Right atrium auricular region (tissue), 2 donors: ENCODE results near the gene ULK4. TPM values are rescaled to one million over a fixed set of nuclear protein-coding genes. Genes with fewer than 3 reads are reported as not detected.
"Not testable (repeated sequence)": the region's sequence is repeated elsewhere in the genome, so short reads cannot be mapped to it uniquely, and the experiment has no call there.

Experiments
- DNase-seq: peaks from one replicate; pipeline ENCODE4 v3.0.0-alpha.2; 2019; ENCODE audit warnings: low spot score
- H3K27ac ChIP-seq, 2 donors: fragments of 200-600 bp; sonication (generic); 1 replicate in 1 of 2; 2 replicates in 1 of 2; pipeline ENCODE4 v1.5.1; 2016 to 2019
- H3K27me3 ChIP-seq, 2 donors: fragments of 200-600 bp; sonication (generic); one replicate each; pipeline versions ENCODE4 v1.5.1 to v1.6.0; 2017 to 2019
- H3K36me3 ChIP-seq: fragments of 200-600 bp; sonication (generic); one replicate; pipeline ENCODE4 v1.5.1; 2016
- H3K4me1 ChIP-seq, 2 donors: fragments of 200-600 bp; sonication (generic); one replicate each; pipeline versions ENCODE4 v1.5.1 to v1.6.0; 2017 to 2019
- H3K4me3 ChIP-seq, 2 donors: fragments of 200-600 bp; sonication (generic); 1 replicate in 1 of 2; 2 replicates in 1 of 2; pipeline ENCODE4 v1.5.1; 2017 to 2019; ENCODE audit warnings: mild to moderate bottlenecking in 1 of 2, moderate library complexity in 1 of 2
- H3K9me3 ChIP-seq, 2 donors: fragments of 200-600 bp; sonication (generic); one replicate each; pipeline ENCODE4 v1.5.1; 2019
- total RNA-seq, 2 donors: library from RNA; depleted of rRNA; stranded (reverse); fragments of >200 nt; gene quantifications; one replicate each; pipeline ENCODE4 v1.1.0, GENCODE V29; 2016
- TF ChIP-seq, protein P1 (sequence below), 2 donors: fragments of 200-600 bp; sonication (generic); IDR thresholded peaks; one replicate each; pipeline ENCODE4 v1.5.1; 2019; ENCODE audit warnings: antibody characterized with exemption in 2 of 2

ULK4 gene
- total RNA-seq, 2 donors from 2014 or later = 7.1 to 10.1 TPM

DNA sequence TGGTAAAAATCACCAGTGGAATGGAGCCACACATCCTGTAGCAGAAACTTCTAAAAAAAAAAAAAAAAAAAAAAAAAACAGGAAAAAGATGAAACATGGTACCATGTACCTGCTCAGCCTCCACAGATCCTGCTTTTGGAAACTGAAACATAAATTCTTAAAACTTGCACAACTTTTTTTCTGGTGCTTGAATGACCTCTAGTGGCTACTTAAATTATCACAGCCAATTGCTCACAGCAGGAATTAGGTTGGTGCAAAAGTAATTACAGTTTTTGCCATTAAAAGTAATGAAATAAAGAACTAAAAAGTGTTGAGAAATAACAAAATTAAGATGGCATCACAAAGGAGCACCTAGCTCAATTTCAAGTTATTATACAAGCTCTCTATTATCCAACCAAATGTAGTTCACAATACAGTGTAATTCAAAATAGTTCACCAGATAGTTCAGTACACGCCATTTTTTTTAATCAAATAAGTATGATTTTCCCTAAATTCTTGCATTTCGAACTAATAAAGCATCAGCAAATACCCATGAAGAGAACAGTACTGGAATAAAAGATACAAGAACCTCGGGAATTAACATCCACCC is 80.6 kb downstream of the ULK4 start:
- no peaks in the 10 kb centered on the region for H3K9me3 ChIP-seq
- no peak overlapping the region for H3K4me3 ChIP-seq
- H3K27me3 ChIP-seq = no peaks in the 10 kb centered on the region
- TF ChIP-seq, protein P1, sequence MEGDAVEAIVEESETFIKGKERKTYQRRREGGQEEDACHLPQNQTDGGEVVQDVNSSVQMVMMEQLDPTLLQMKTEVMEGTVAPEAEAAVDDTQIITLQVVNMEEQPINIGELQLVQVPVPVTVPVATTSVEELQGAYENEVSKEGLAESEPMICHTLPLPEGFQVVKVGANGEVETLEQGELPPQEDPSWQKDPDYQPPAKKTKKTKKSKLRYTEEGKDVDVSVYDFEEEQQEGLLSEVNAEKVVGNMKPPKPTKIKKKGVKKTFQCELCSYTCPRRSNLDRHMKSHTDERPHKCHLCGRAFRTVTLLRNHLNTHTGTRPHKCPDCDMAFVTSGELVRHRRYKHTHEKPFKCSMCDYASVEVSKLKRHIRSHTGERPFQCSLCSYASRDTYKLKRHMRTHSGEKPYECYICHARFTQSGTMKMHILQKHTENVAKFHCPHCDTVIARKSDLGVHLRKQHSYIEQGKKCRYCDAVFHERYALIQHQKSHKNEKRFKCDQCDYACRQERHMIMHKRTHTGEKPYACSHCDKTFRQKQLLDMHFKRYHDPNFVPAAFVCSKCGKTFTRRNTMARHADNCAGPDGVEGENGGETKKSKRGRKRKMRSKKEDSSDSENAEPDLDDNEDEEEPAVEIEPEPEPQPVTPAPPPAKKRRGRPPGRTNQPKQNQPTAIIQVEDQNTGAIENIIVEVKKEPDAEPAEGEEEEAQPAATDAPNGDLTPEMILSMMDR (IDR thresholded peaks at IDR 0.05) = peak; percentile 44 to 77
- no peak for DNase-seq
- H3K27ac ChIP-seq = no peak overlapping the region
- no peaks in the 10 kb centered on the region for H3K4me1 ChIP-seq
- no peaks in the 10 kb centered on the region for H3K36me3 ChIP-seq

DNA sequence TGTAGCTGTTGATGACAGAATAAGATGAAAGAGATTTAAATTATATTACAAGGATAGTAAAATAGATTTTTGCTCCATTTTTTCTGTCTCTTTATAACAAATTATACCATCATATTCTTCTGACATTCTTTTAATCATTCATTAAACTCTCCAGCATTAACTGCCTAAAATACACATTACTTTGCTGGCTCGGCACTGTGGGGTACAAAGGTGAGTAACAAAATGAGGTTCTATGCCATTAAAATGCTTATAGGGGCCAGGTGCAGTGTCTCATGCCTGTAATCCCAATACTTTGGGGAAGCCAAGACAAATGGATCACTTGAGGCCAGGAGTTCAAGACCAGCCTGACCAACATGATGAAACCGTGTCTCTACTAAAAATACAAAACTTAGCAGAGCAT is 81.5 kb downstream of the ULK4 start:
- no peaks in the 10 kb centered on the region for H3K4me1 ChIP-seq
- no peaks in the 10 kb centered on the region for H3K36me3 ChIP-seq
- no peak overlapping the region for H3K4me3 ChIP-seq
- DNase-seq = no peak
- no peaks in the 10 kb centered on the region for H3K9me3 ChIP-seq
- H3K27ac ChIP-seq = no peak overlapping the region
- no peaks in the 10 kb centered on the region for H3K27me3 ChIP-seq
- TF ChIP-seq, protein P1 (IDR thresholded peaks at IDR 0.05) = no peak

DNA sequence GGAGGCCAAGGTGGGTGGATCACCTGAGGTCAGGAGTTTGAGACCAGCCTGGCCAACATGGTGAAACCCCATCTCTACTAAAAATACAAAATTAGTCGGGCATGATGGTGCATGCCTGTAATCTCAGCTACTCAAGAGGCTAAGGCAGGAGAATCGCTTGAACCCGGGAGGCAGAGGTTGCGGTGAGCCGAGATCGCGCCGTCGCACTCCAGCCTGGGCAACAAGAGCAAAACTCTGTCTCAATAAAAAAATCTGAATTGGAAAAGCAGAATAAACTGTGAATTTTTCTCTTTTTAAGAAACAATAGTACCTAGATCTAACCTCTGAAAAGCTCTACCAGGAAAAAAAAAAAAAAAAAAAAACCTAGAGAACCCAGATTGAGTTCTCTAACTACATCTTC is 84.2 kb downstream of the ULK4 start:
- H3K27me3 ChIP-seq, H3K9me3 ChIP-seq, H3K27ac ChIP-seq, DNase-seq, H3K4me3 ChIP-seq, H3K4me1 ChIP-seq, H3K36me3 ChIP-seq: not testable (repeated sequence)

DNA sequence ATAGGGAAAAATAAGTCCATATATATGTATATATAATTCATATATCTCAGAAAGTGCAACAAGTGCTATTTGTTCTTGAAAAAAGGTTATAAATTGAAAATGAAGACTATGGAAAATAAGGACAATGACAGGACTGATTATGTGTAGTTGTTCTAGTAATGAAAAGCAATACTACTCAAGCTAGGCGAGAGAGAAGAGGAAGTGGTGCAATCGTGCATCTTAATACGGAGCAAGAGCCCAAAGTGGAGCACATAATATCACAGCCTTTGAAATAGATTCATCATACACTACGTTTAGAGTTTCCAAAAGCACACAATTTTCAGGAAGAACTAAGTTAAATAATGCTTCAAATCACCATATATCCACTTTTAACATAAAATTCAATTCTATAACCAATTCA is 87.9 kb downstream of the ULK4 start:
- H3K27me3 ChIP-seq = no peaks in the 10 kb centered on the region
- TF ChIP-seq, protein P1 (IDR thresholded peaks at IDR 0.05) = no peak
- H3K27ac ChIP-seq = no peak overlapping the region
- H3K9me3 ChIP-seq = no peaks in the 10 kb centered on the region
- H3K4me3 ChIP-seq = no peak overlapping the region
- no peaks in the 10 kb centered on the region for H3K4me1 ChIP-seq
- DNase-seq = no peak
- no peaks in the 10 kb centered on the region for H3K36me3 ChIP-seq

DNA sequence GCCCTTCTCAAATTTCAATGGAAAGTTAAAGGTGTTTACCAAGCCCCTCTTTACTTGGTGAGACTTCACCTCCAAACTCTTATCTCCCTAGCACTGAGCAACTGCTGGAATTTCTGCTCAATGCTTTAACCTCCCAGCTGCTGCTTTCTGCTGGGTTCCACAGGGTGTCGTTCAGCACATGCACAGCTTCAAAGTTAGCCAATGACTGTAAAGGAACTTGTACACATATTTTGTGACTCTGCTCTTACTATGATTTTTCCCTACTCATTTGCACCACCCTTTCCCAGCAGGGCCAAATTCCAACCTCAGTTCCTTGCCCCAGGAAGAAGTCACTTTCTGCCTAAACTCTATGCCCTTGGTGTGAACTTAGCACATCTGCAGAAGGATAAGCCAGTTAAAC is 89.7 kb downstream of the ULK4 start:
- TF ChIP-seq, protein P1 (IDR thresholded peaks at IDR 0.05) = no peak
- Histone ChIP-seq H3K9me3 (no peaks in the 10 kb centered on the region), H3K4me1 (no peaks in the 10 kb centered on the region), H3K36me3 (no peaks in the 10 kb centered on the region), H3K27ac (no peak overlapping the region), H3K27me3 (no peaks in the 10 kb centered on the region), H3K4me3 (no peak overlapping the region)
- no peak for DNase-seq

DNA sequence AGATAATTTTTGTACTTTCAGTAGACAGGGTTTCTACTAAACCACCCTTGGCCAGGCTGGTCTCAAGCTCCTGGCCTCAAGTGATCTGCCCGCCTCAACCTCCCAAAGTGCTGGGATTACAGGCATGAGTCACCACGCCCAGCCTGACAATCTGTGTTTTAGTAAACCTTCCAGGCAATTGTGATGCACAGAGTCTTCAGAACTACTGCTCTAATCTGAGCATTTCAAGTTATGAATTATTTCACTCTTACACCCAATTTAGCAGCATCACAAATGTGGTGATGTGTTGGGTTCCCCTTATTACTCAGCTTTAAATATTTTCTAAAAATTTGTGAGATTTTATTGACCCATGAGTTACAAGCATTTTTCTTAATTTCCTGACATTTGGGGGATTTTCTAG is 94.4 kb downstream of the ULK4 start:
- H3K27ac ChIP-seq = no peak overlapping the region
- no peak for DNase-seq
- H3K36me3 ChIP-seq = no peaks in the 10 kb centered on the region
- no peaks in the 10 kb centered on the region for H3K9me3 ChIP-seq
- H3K4me3 ChIP-seq = no peak overlapping the region
- TF ChIP-seq, protein P1 (IDR thresholded peaks at IDR 0.05) = no peak
- no peaks in the 10 kb centered on the region for H3K27me3 ChIP-seq
- H3K4me1 ChIP-seq = no peaks in the 10 kb centered on the region
